Osteoblast (primary cell): ENCODE data around the gene STX19. TPM values are rescaled to one million over a fixed set of nuclear protein-coding genes. Genes with fewer than 3 reads are reported as not detected.

Source experiments
- DNase-seq: peaks from one replicate; pipeline ENCODE4 v3.0.0; 2011; ENCODE audit warnings: low spot score, mixed read lengths; ENCODE audit not compliant: insufficient read length; ENCODE audit errors: missing footprints
- H2AFZ ChIP-seq: 2 replicates; pipeline ENCODE4 v1.6.0; 2011; ENCODE audit warnings: mild to moderate bottlenecking, low read length
- H3K27ac ChIP-seq: 2 replicates; pipeline ENCODE4 v1.5.1; 2011; ENCODE audit warnings: mild to moderate bottlenecking, low read depth, low read length, moderate library complexity
- H3K27me3 ChIP-seq: 2 replicates; pipeline ENCODE4 v1.6.0; 2012; ENCODE audit warnings: mild to moderate bottlenecking, control low read depth, inconsistent platforms, low read length, moderate library complexity; ENCODE audit not compliant: insufficient read depth
- H3K36me3 ChIP-seq: 2 replicates; pipeline ENCODE4 v1.5.1; 2011; ENCODE audit warnings: mild to moderate bottlenecking, low read length, control low read depth, moderate library complexity; ENCODE audit not compliant: insufficient read depth
- H3K4me1 ChIP-seq: 2 replicates; pipeline ENCODE4 v1.5.1; 2011; ENCODE audit warnings: mild to moderate bottlenecking, low read length, control low read depth, moderate library complexity; ENCODE audit not compliant: insufficient read depth
- H3K4me2 ChIP-seq: 2 replicates; pipeline ENCODE4 v1.6.0; 2011; ENCODE audit warnings: mild to moderate bottlenecking, low read length; ENCODE audit not compliant: insufficient read depth
- H3K4me3 ChIP-seq: fragments of 200-600 bp; sonication (generic); 3 replicates; pipeline ENCODE4 v1.5.1; 2012; ENCODE audit warnings: mild to moderate bottlenecking, low read length, inconsistent platforms; ENCODE audit not compliant: insufficient read depth
- H3K79me2 ChIP-seq: 2 replicates; pipeline ENCODE4 v1.6.0; 2012; ENCODE audit warnings: mild to moderate bottlenecking, low read length, control low read depth, inconsistent platforms; ENCODE audit not compliant: insufficient read depth
- H3K9me3 ChIP-seq: 2 replicates; pipeline ENCODE4 v1.5.1; 2011; ENCODE audit warnings: low read depth, low read length, control low read depth
- H4K20me1 ChIP-seq: 2 replicates; pipeline ENCODE4 v1.6.0; 2012; ENCODE audit warnings: mild to moderate bottlenecking, low read length, control low read depth; ENCODE audit not compliant: insufficient read depth
- total RNA-seq: library from RNA; depleted of rRNA; stranded (reverse); fragments of >200 nt; gene quantifications from 2 replicates; pipeline ENCODE4 v1.2.3, GENCODE V29; 2012
- TF ChIP-seq, protein P1 (sequence below): IDR thresholded peaks from 2 replicates; pipeline ENCODE4 v1.5.1; 2011; ENCODE audit warnings: mild to moderate bottlenecking, low read depth, low read length, moderate library complexity; ENCODE audit errors: extremely low read depth

STX19 gene
- total RNA-seq, 1 donor, result under 0.01 TPM

DNA sequence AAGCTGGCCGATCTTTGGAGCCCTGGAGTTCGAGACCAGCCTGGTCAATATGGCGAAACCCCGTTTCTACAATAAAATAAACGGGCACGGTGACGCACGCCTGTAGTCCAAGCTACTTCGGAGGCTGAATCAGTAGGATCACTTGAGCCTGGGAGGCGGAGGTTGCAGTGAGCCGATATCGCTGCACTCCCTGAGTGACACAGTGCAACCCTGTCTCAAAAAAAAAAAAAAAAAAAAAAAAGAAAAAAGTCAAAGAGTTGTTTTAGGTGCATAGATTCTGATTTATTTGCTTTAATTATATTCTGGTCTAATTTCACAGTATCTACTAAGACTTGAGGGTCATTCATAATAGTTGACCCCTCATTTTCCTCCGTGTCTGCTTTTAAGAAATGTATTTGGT lies 46.7 kb downstream of the STX19 start:
- Histone ChIP-seq H3K27me3 (no peaks in the 10 kb centered on the region), H3K27ac (no peak overlapping the region), H4K20me1 (peaks cover 3% of the 10 kb centered on the region), H3K4me3 (no peak overlapping the region), H3K36me3 (no peaks in the 10 kb centered on the region), H3K4me1 (peaks cover 10% of the 10 kb centered on the region), H3K79me2 (peaks cover 41% of the 10 kb centered on the region), H2AFZ (no peak overlapping the region), H3K9me3 (no peaks in the 10 kb centered on the region), H3K4me2 (peak overlapping the region; percentile 84)
- TF ChIP-seq, protein P1, sequence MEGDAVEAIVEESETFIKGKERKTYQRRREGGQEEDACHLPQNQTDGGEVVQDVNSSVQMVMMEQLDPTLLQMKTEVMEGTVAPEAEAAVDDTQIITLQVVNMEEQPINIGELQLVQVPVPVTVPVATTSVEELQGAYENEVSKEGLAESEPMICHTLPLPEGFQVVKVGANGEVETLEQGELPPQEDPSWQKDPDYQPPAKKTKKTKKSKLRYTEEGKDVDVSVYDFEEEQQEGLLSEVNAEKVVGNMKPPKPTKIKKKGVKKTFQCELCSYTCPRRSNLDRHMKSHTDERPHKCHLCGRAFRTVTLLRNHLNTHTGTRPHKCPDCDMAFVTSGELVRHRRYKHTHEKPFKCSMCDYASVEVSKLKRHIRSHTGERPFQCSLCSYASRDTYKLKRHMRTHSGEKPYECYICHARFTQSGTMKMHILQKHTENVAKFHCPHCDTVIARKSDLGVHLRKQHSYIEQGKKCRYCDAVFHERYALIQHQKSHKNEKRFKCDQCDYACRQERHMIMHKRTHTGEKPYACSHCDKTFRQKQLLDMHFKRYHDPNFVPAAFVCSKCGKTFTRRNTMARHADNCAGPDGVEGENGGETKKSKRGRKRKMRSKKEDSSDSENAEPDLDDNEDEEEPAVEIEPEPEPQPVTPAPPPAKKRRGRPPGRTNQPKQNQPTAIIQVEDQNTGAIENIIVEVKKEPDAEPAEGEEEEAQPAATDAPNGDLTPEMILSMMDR, result no peak
- no peak for DNase-seq

DNA sequence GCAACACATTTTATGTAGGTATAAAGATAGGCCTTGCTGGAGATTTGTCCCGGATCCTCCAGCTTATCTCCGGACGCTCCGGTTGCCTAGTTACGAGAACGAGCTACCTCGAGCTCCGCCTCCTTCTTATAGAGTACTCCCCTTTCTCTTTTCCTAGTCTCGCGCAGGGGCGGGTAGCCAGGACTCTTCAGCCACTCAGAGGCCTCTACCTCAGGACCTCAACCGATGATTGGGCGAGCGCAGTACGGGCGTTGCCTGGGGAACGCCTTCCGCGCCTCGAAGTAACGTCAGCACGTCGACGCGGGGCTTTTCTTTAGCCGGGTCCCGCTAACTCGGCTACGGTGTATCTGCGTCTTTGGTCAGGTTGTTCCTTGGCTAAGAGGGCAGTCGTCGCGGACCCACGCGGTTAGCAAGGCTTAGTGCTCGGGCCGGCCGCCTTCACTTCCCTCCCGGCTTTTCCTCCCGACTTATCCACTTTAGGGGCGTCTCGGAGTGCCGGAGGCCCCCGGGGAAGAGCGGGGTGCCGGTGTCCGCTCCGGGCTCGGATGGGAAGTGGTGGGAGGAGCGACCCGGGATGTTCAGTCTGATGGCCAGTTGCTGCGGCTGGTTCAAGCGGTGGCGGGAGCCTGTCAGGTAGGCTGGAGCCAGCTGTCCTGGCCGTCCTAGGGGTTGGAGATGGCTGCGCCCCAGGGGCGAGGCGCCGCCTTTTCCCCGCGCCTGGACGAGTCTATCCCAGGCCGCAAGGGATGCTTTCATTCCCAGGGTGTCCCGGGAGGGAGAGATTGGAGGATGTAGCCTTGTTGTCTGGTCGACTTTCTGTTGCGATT lies 48.3 kb downstream of the STX19 start, which contains the start of gene ARL13B:
TSS of gene ARL13B (plus strand) at position 306 of the 827 bp plus-strand sequence. CDS start at position 575, 269 bp downstream.
- TF ChIP-seq, protein P1, result no peak
- Histone ChIP-seq H4K20me1 (peaks cover 3% of the 10 kb centered on the region), H2AFZ (peak within 1 kb of the TSS; percentile 98), H3K4me1 (peaks cover 10% of the 10 kb centered on the region), H3K4me3 (peak within 1 kb of the TSS; percentile 96), H3K27ac (peak within 1 kb of the TSS; percentile 91), H3K4me2 (peak within 1 kb of the TSS; percentile 84), H3K9me3 (no peaks in the 10 kb centered on the region), H3K27me3 (no peaks in the 10 kb centered on the region), H3K79me2 (peaks cover 38% of the 10 kb centered on the region), H3K36me3 (no peaks in the 10 kb centered on the region)
- peak; percentile 99 for DNase-seq

DNA sequence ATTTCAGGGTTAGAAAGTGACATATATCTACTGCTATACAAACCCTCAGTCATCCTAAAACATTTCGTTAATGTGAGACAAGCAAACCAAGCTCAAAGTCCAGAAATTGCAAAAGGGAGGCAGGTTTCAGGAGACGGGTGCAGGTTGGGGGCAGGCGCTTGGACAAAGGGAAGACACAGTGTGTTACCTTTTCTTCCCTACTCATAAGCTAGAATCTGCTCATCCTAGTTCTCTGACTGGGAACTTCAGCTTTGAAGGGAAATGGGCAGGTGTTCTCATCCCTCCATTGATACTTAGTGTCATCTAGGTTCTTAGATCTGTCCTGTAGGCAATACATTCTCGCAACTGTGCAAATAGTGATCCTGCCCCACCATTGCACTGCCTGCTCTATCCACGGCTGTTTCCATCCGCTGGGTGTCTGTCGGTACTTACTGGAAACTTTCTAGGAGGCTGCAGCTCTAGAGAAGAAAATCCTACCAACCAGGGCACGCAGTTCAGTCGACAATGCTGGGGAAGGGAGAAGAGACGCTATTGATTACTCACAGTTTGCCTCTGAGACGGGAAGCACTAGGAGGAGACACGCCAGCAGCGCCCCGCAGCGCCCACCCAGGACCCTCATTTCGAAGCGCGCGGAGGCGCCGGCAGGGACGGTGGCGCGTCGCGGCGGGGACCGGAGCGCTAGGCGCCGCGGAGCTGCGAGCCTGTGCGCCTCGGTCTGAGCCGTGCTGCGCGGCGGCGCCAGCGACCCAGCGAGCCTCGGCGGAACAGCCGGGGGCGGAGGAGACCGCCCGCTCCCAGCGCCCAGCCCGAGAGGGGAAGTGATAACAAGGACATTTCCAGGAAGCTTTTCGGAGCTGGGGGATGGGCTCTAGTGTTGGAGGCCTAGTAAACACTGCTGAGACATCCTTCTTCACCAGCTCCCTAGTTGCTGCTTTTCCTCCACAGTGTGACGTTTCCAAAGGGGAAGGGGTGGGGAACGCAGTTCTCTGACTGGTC lies 55.0 kb downstream of the STX19 start, which contains the start of gene PROS1:
TSS of gene PROS1 (minus strand) at position 766 of the 996 bp plus-strand sequence. CDS start at position 619, 147 bp downstream.
- DNase-seq, result peak; percentile 93
- peak within 1 kb of the TSS; percentile 98 for H3K4me2 ChIP-seq
- peak within 1 kb of the TSS; percentile 98 for H2AFZ ChIP-seq
- H3K4me3 ChIP-seq, result peak within 1 kb of the TSS; percentile 78
- H3K4me1 ChIP-seq, result peaks cover 23% of the 10 kb centered on the region
- no peaks in the 10 kb centered on the region for H3K36me3 ChIP-seq
- peaks cover 7% of the 10 kb centered on the region for H3K79me2 ChIP-seq
- peak within 1 kb of the TSS; percentile 77 for H3K27ac ChIP-seq
- H3K27me3 ChIP-seq, result no peaks in the 10 kb centered on the region
- TF ChIP-seq, protein P1, result no peak
- no peaks in the 10 kb centered on the region for H3K9me3 ChIP-seq
- H4K20me1 ChIP-seq, result no peaks in the 10 kb centered on the region
